Activated naive CD8-positive, alpha-beta T cell treated with anti-CD3 and anti-CD28 coated beads, Interleukin-2, amount 10 ng/mL, durations not matched to agents 7 days and 5 days (primary cell): ENCODE results near the gene C2orf69. TPM values are rescaled to one million over a fixed set of nuclear protein-coding genes. Genes with fewer than 3 reads are reported as not detected.

ENCODE experiments used
- ATAC-seq: fragments of 150-1000 bp; cut with Tn5 transposase; one replicate; pipeline ENCODE4 v1.10.0; 2021; ENCODE audit warnings: low read depth, moderate library complexity
- POLR2A ChIA-PET: fragments of 350-600 bp; sonication (Branson Sonifier 250); formaldehyde crosslinking; loops from one replicate; lab custom pipeline; 2021; ENCODE audit warnings: antibody characterized with exemption; lab: Charles Lee
- DNase-seq: peaks from one replicate; pipeline ENCODE4 v3.0.0; 2021
- H3K27ac Mint-ChIP-seq: one replicate; pipeline ENCODE4 v1.8.0; 2022; ENCODE audit warnings: mild to moderate bottlenecking, mixed read lengths
- H3K27me3 Mint-ChIP-seq: one replicate; pipeline ENCODE4 v1.8.0; 2022; ENCODE audit warnings: mild to moderate bottlenecking, moderate library complexity, mixed read lengths
- H3K36me3 Mint-ChIP-seq: one replicate; pipeline ENCODE4 v1.8.0; 2021; ENCODE audit warnings: mild to moderate bottlenecking, mixed read lengths
- H3K4me1 Mint-ChIP-seq: one replicate; pipeline ENCODE4 v1.8.0; 2021; ENCODE audit warnings: mixed read lengths
- H3K4me3 Mint-ChIP-seq: one replicate; pipeline ENCODE4 v1.8.0; 2022; ENCODE audit warnings: mild to moderate bottlenecking, moderate library complexity, mixed read lengths
- H3K9me3 Mint-ChIP-seq: one replicate; pipeline ENCODE4 v1.8.0; 2021; ENCODE audit warnings: mixed read lengths
- total RNA-seq, 2 experiments: library from RNA; stranded (reverse); gene quantifications; one replicate each; pipeline ENCODE4 v1.2.3, GENCODE V29; 2021

C2orf69 gene
- total RNA-seq, 2 experiments from 2014 or later, result 15.7 to 15.8 TPM

- POLR2A ChIA-PET, result no interaction called here
- Mint-ChIP-seq H3K27me3 (no peaks in the 10 kb centered on the region), H3K36me3 (peaks cover 13% of the 10 kb centered on the region), H3K27ac (no peak overlapping the region), H3K4me3 (no peak overlapping the region), H3K9me3 (no peaks in the 10 kb centered on the region), H3K4me1 (peaks cover 5% of the 10 kb centered on the region)
- ATAC-seq, result no peak
- DNase-seq, result no peak
Measured at GRCh38 chr2:199928626-199929025, 17.5 kb downstream of the C2orf69 start.

- no peak for ATAC-seq
- H3K4me3 Mint-ChIP-seq, result no peak overlapping the region
Measured at GRCh38 chr2:199929262-199929661, 18.2 kb downstream of the C2orf69 start.

DNA sequence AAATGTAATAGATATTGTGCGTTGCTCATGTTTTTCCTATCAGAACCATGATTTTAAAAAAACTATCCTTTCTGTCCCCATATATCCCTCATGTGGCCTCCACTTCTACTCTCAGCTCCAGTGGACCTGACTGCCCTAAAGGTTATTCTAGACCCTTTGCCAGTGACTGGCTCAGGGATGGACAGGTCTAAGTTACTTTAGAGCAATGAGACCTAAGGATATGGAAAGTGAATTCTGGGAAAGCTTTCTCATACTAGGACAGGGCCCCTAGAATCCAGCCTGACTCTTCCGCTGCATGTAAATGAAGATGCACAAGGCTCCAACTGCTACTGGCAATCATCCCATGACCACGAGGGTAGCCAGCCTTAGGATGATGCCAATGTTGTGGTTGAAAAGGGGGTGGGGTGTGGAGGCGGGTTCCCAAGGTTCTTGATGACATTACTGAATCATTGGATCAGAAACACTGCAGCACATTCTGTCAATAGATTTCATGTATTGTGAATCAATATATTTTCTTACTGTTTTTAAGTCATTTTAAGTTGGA, 21.3 kb downstream of the C2orf69 start:
- H3K4me1 Mint-ChIP-seq, result no peaks in the 10 kb centered on the region
- POLR2A ChIA-PET, result no interaction called here
- no peak for DNase-seq
- H3K4me3 Mint-ChIP-seq, result no peak overlapping the region
- ATAC-seq, result no peak
- H3K27ac Mint-ChIP-seq, result no peak overlapping the region
- H3K36me3 Mint-ChIP-seq, result peaks cover 6% of the 10 kb centered on the region
- no peaks in the 10 kb centered on the region for H3K9me3 Mint-ChIP-seq
- H3K27me3 Mint-ChIP-seq, result no peaks in the 10 kb centered on the region

More at GRCh38 chr2:199929262-199929661, 18.2 kb downstream of the C2orf69 start:
- H3K9me3 Mint-ChIP-seq, result no peaks in the 10 kb centered on the region
- DNase-seq, result no peak
- POLR2A ChIA-PET, result interaction anchor here (0.7 kb wide), 1 partner anchor 14 kb away, joined by 3 read pairs; no protein-coding TSS in a partner anchor
- no peaks in the 10 kb centered on the region for H3K27me3 Mint-ChIP-seq
- H3K4me1 Mint-ChIP-seq, result peaks cover 5% of the 10 kb centered on the region
- no peak overlapping the region for H3K27ac Mint-ChIP-seq
- peaks cover 13% of the 10 kb centered on the region for H3K36me3 Mint-ChIP-seq

DNA sequence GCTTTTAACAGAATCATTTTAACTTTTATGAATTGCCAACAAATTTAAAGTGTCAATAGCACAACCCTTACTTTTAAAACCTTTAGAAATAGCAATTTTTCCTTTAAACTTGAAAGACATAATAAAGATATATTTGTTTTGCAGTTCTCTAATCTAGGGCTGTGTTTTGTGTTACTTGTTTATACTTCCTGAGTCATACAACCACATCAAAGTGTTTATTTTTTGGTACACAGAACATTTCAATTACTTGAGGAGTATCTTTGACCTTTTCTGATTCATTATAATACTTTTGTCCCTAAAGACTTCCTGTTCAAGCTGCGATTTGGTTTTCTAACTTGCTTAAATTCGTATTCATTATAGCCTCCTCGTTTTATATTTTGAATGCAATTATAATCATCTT, 22.4 kb downstream of the C2orf69 start:
- Mint-ChIP-seq H3K27ac (no peak overlapping the region), H3K9me3 (no peaks in the 10 kb centered on the region)
- POLR2A ChIA-PET, result no interaction called here

DNA sequence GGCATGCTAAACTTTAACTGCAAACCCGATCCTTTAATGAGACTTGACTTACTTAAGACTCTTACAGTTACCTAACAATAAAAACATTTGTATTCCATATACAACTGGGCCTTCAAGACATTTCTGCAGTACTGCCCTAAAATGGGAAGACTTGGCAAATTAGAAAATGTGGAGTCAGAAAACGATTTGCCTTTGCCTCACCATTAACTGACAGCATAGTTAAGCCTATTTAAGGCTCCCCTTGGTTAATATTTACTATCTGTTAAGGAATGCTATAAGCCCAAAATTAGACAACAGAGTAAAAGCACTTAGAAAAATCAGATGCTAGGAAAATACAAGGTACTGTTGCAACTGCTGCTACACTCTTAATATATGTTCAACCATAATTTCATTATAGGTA, 25.5 kb downstream of the C2orf69 start:
- Mint-ChIP-seq H3K27me3 (no peaks in the 10 kb centered on the region), H3K27ac (no peak overlapping the region), H3K4me3 (no peak overlapping the region), H3K36me3 (peaks cover 13% of the 10 kb centered on the region), H3K4me1 (peaks cover 2% of the 10 kb centered on the region), H3K9me3 (no peaks in the 10 kb centered on the region)
- POLR2A ChIA-PET, result no interaction called here
- DNase-seq (no peak), ATAC-seq (no peak)

More for the DNA sequence above, 22.4 kb downstream of the C2orf69 start:
- Mint-ChIP-seq H3K4me3 (no peak overlapping the region), H3K4me1 (no peaks in the 10 kb centered on the region), H3K27me3 (no peaks in the 10 kb centered on the region), H3K36me3 (peaks cover 8% of the 10 kb centered on the region)
- ATAC-seq (no peak), DNase-seq (no peak)

GRCh38 chr2:199940373-199940772, 29.3 kb downstream of the C2orf69 start:
- DNase-seq (no peak), ATAC-seq (peak; percentile 50)
- Mint-ChIP-seq H3K4me3 (no peak overlapping the region), H3K27ac (no peak overlapping the region), H3K27me3 (no peaks in the 10 kb centered on the region), H3K4me1 (peaks cover 7% of the 10 kb centered on the region), H3K36me3 (peaks cover 8% of the 10 kb centered on the region), H3K9me3 (no peaks in the 10 kb centered on the region)
- POLR2A ChIA-PET, result interaction anchor here (0.6 kb wide), 1 partner anchor 466 kb away, joined by 3 read pairs; no protein-coding TSS in a partner anchor

- Mint-ChIP-seq H3K27me3 (no peaks in the 10 kb centered on the region), H3K27ac (no peak overlapping the region), H3K9me3 (no peaks in the 10 kb centered on the region), H3K4me3 (no peak overlapping the region), H3K36me3 (peaks cover 16% of the 10 kb centered on the region), H3K4me1 (peaks cover 16% of the 10 kb centered on the region)
- DNase-seq (no peak), ATAC-seq (no peak)
- POLR2A ChIA-PET, result interaction anchor here (0.6 kb wide), 1 partner anchor 14 kb away, joined by 3 read pairs; no protein-coding TSS in a partner anchor
Measured at GRCh38 chr2:199943373-199943772, 32.3 kb downstream of the C2orf69 start.

DNA sequence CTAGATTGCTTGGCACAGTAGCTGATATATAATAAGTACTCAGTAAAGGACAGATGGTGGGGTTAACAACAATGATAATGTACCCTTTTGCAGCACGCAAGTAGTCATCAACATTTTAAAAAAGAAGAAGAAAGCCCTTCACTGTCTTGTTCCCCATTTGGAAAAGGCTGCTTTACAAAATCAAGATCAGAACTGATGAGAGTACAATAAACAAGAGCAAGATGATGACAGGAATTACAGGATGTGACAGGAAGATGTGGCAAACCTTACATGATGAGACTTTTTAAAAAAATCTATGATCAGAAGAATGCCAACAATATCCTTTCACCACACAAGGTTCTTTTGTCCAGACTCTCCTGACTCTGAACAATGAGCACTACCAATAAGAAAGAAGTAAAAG, 35.1 kb downstream of the C2orf69 start:
- Mint-ChIP-seq H3K4me1 (peaks cover 18% of the 10 kb centered on the region), H3K9me3 (no peaks in the 10 kb centered on the region), H3K27ac (peak overlapping the region; percentile 19), H3K27me3 (no peaks in the 10 kb centered on the region), H3K4me3 (no peak overlapping the region), H3K36me3 (peaks cover 13% of the 10 kb centered on the region)
- DNase-seq, result no peak
- ATAC-seq, result no peak
- POLR2A ChIA-PET, result no interaction called here

- Mint-ChIP-seq H3K36me3 (peaks cover 13% of the 10 kb centered on the region), H3K27me3 (no peaks in the 10 kb centered on the region), H3K4me3 (no peak overlapping the region), H3K4me1 (peaks cover 18% of the 10 kb centered on the region), H3K27ac (no peak overlapping the region), H3K9me3 (no peaks in the 10 kb centered on the region)
- DNase-seq (no peak), ATAC-seq (no peak)
- POLR2A ChIA-PET, result no interaction called here
Measured at GRCh38 chr2:199946836-199947235, 35.7 kb downstream of the C2orf69 start.

- H3K27ac Mint-ChIP-seq, result peak overlapping the region; percentile 68
- peaks cover 12% of the 10 kb centered on the region for H3K36me3 Mint-ChIP-seq
- ATAC-seq (no peak), DNase-seq (no peak)
- H3K9me3 Mint-ChIP-seq, result no peaks in the 10 kb centered on the region
- peaks cover 28% of the 10 kb centered on the region for H3K4me1 Mint-ChIP-seq
- POLR2A ChIA-PET, result no interaction called here
- H3K4me3 Mint-ChIP-seq, result peak overlapping the region; percentile 38
- H3K27me3 Mint-ChIP-seq, result no peaks in the 10 kb centered on the region
Measured at GRCh38 chr2:199950396-199950795, 39.3 kb downstream of the C2orf69 start.

GRCh38 chr2:199951023-199951422, 39.9 kb downstream of the C2orf69 start:
- Mint-ChIP-seq H3K27me3 (no peaks in the 10 kb centered on the region), H3K36me3 (peaks cover 8% of the 10 kb centered on the region), H3K27ac (no peak overlapping the region), H3K4me3 (no peak overlapping the region), H3K9me3 (no peaks in the 10 kb centered on the region), H3K4me1 (peaks cover 26% of the 10 kb centered on the region)
- no peak for DNase-seq
- ATAC-seq, result no peak
- POLR2A ChIA-PET, result no interaction called here

DNA sequence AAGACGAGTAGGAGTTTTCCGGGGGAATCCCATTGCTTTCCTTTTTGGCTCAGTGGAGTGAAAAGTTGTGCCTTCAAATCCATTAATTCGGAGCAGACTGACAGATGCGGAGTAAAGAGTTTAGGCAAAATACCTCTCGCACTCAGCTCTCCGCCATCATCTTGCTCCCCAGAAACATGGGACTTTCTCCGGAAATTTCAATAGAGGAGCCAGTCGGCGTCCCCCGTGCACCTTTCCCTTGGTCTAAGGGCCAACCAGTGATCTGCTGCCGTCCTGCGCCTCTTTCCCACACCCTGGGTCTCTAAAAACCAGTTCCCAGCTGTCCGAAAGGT, 43.9 kb downstream of the C2orf69 start:
- Mint-ChIP-seq H3K27ac (peak overlapping the region; percentile 86), H3K27me3 (no peaks in the 10 kb centered on the region), H3K4me3 (peak overlapping the region; percentile 92), H3K9me3 (no peaks in the 10 kb centered on the region), H3K4me1 (peaks cover 42% of the 10 kb centered on the region), H3K36me3 (peaks cover 3% of the 10 kb centered on the region)
- POLR2A ChIA-PET, result interaction anchor here (0.7 to 1.0 kb wide), 2 partner anchors 8 to 42 kb away, joined by 3 read pairs; no protein-coding TSS in a partner anchor
- ATAC-seq (peak; percentile 45), DNase-seq (no peak)

GRCh38 chr2:199955339-199956061, 44.4 kb downstream of the C2orf69 start, which contains the start of the genes MAIP1 and TYW5:
Gene MAIP1 (plus strand): TSS chr2:199955582. CDS start chr2:199955799, 217 bp downstream.
Gene TYW5 (minus strand): TSS chr2:199955491. CDS start chr2:199955470, 21 bp downstream.
- H3K4me1 Mint-ChIP-seq, result peaks cover 40% of the 10 kb centered on the region
- H3K36me3 Mint-ChIP-seq, result peaks cover 4% of the 10 kb centered on the region
- no peaks in the 10 kb centered on the region for H3K9me3 Mint-ChIP-seq
- POLR2A ChIA-PET, result interaction anchor here (0.7 to 1.0 kb wide), 2 partner anchors 8 to 43 kb away, joined by 3 read pairs; no protein-coding TSS in a partner anchor
- peak within 1 kb of the TSS; percentile 92 for H3K4me3 Mint-ChIP-seq
- H3K27me3 Mint-ChIP-seq, result no peaks in the 10 kb centered on the region
- peak within 1 kb of the TSS; percentile 86 for H3K27ac Mint-ChIP-seq
- ATAC-seq (peak; percentile 84), DNase-seq (peak; percentile 83)

DNA sequence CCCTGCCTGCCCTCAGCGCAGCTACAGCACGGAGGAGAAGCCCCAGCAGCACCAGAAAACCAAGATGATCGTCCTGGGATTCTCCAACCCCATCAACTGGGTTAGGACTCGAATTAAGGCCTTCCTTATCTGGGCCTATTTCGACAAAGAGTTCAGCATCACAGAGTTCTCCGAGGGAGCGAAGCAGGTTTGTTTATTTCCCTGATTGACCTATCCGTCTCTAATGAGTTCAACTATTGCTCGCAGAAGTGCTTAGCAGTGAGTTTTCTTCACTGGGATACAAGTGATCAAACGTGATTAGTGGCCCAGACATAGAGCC, 44.9 kb downstream of the C2orf69 start:
- peaks cover 38% of the 10 kb centered on the region for H3K4me1 Mint-ChIP-seq
- peaks cover 6% of the 10 kb centered on the region for H3K36me3 Mint-ChIP-seq
- no peaks in the 10 kb centered on the region for H3K9me3 Mint-ChIP-seq
- ATAC-seq (no peak), DNase-seq (no peak)
- H3K27ac Mint-ChIP-seq, result peak overlapping the region; percentile 86
- POLR2A ChIA-PET, result interaction anchor here (0.7 kb wide), 1 partner anchor 347 kb away, joined by 3 read pairs; no protein-coding TSS in a partner anchor
- peak overlapping the region; percentile 92 for H3K4me3 Mint-ChIP-seq
- H3K27me3 Mint-ChIP-seq, result no peaks in the 10 kb centered on the region
